Endothelial cell of umbilical vein (primary cell): Measurements from ENCODE around the gene SLC25A5. TPM values are rescaled to one million over a fixed set of nuclear protein-coding genes. Genes with fewer than 3 reads are reported as not detected.

Experiments
- BruUV-seq: library from RNA; stranded (reverse); fragments of 400-500 nt; replicated peaks from 2 replicates; lab custom pipeline; 2021; lab: Mats Ljungman, UMichigan
- CTCF ChIA-PET: fragments of 300-600, 350-600 bp; sonication (Branson Sonifier 250); formaldehyde crosslinking; loops from one replicate; lab custom pipeline; 2021; ENCODE audit warnings: antibody characterized with exemption, inconsistent platforms; lab: Charles Lee
- POLR2A ChIA-PET: fragments of 300-600, 350-600 bp; sonication (Branson Sonifier 250); formaldehyde crosslinking; loops from one replicate; lab custom pipeline; 2021; ENCODE audit warnings: antibody characterized with exemption, inconsistent platforms; lab: Charles Lee
- DNase-seq: peaks from one replicate; pipeline ENCODE4 v3.0.0-alpha.2; 2011; ENCODE audit warnings: low read depth, low spot score
- FAIRE-seq: peaks from 2 replicates; lab custom pipeline; 2011; peaks lifted over from hg19 to GRCh38; lab: Jason Lieb, UNC
- H2AFZ ChIP-seq: 2 replicates; pipeline ENCODE4 v1.6.0; 2012; ENCODE audit warnings: low read depth, low read length, control low read depth, inconsistent platforms
- H3K27ac ChIP-seq: 2 replicates; pipeline ENCODE4 v1.5.1; 2011; ENCODE audit warnings: low read depth, mild to moderate bottlenecking, control low read depth, low read length, moderate library complexity; ENCODE audit not compliant: insufficient read depth
- H3K27me3 ChIP-seq, 2 experiments: 2 replicates each; pipeline versions ENCODE4 v1.6.0 to v1.6.1; 2011; ENCODE audit warnings: low read length in 2 of 2, mixed read lengths in 1 of 2; ENCODE audit not compliant: control insufficient read depth in 2 of 2, insufficient read depth in 2 of 2
- H3K36me3 ChIP-seq, 2 experiments: 2 replicates in 1 of 2; 3 replicates in 1 of 2; pipeline ENCODE4 v1.5.1; 2011; ENCODE audit warnings: low read length in 2 of 2, mild to moderate bottlenecking in 1 of 2, moderate library complexity in 1 of 2; ENCODE audit not compliant: control insufficient read depth in 2 of 2, insufficient read depth in 2 of 2; ENCODE audit errors: extremely low read depth in 1 of 2
- H3K4me1 ChIP-seq: 3 replicates; pipeline ENCODE4 v1.5.1; 2011; ENCODE audit warnings: mild to moderate bottlenecking, low read length; ENCODE audit not compliant: control insufficient read depth, insufficient read depth; ENCODE audit errors: extremely low read depth
- H3K4me2 ChIP-seq: 2 replicates; pipeline ENCODE4 v1.6.1; 2011; ENCODE audit warnings: low read length, control low read depth, mixed read lengths; ENCODE audit not compliant: insufficient read depth
- H3K4me3 ChIP-seq, 3 experiments: fragments of 200-600 bp in 1 of 3; sonication (generic), shearing (Covaris generic) in 1 of 3; replicated peaks in 1 of 3; 2 replicates each; pipeline ENCODE4 v1.5.1; 2011 to 2016; ENCODE audit warnings: control low read depth in 3 of 3, low read length in 3 of 3, mild to moderate bottlenecking in 2 of 3, inconsistent platforms in 1 of 3, low read depth in 1 of 3, moderate library complexity in 1 of 3; ENCODE audit not compliant: insufficient read depth in 1 of 3
- H3K79me2 ChIP-seq: 2 replicates; pipeline ENCODE4 v1.6.0; 2012; ENCODE audit warnings: low read length, inconsistent platforms; ENCODE audit not compliant: control insufficient read depth, insufficient read depth
- H3K9ac ChIP-seq: replicated peaks from 2 replicates; pipeline ENCODE3; 2011; ENCODE audit warnings: low read length, control low read depth; ENCODE audit not compliant: insufficient read depth; ENCODE audit errors: extremely low read depth
- H3K9me1 ChIP-seq: replicated peaks from 3 replicates; pipeline ENCODE4 v1.6.0; 2011; ENCODE audit warnings: mild to moderate bottlenecking, low read length; ENCODE audit not compliant: control insufficient read depth, insufficient read depth; ENCODE audit errors: extremely low read depth
- H3K9me3 ChIP-seq: replicated peaks from 2 replicates; pipeline ENCODE4 v1.5.1; 2012; ENCODE audit warnings: low read length, inconsistent platforms; ENCODE audit not compliant: control insufficient read depth, insufficient read depth
- H4K20me1 ChIP-seq: replicated peaks from 2 replicates; pipeline ENCODE3; 2011; ENCODE audit warnings: mild to moderate bottlenecking, low read length; ENCODE audit not compliant: control insufficient read depth, insufficient read depth; ENCODE audit errors: extremely low read depth
- CTCF ChIP-seq, 2 donors: IDR thresholded peaks; 1 replicate in 1 of 2; 2 replicates in 1 of 2; pipeline ENCODE4 v1.5.1; 2011; ENCODE audit warnings: low read length in 2 of 2, mild to moderate bottlenecking in 2 of 2, moderate library complexity in 2 of 2, control low read depth in 1 of 2, inconsistent platforms in 1 of 2, low read depth in 1 of 2; ENCODE audit not compliant: insufficient read depth in 1 of 2; ENCODE audit errors: extremely low read depth in 1 of 2
- EZH2 ChIP-seq: IDR thresholded peaks from 2 replicates; pipeline ENCODE4 v1.6.1; 2012; ENCODE audit warnings: borderline replicate concordance, low read depth, mild to moderate bottlenecking, moderate library complexity, low read length, inconsistent platforms; ENCODE audit not compliant: severe bottlenecking
- FOS ChIP-seq: IDR thresholded peaks from 2 replicates; pipeline ENCODE4 v1.6.1; 2011; ENCODE audit warnings: mild to moderate bottlenecking, low read length, moderate library complexity, borderline replicate concordance; ENCODE audit not compliant: insufficient read depth
- GATA2 ChIP-seq: IDR thresholded peaks from 2 replicates; pipeline ENCODE4 v1.7.0; 2011; ENCODE audit warnings: low read depth, mild to moderate bottlenecking, moderate library complexity, mixed read lengths, low read length; ENCODE audit not compliant: insufficient read length, insufficient read depth
- JUN ChIP-seq: IDR thresholded peaks from 2 replicates; pipeline ENCODE4 v1.6.1; 2011; ENCODE audit warnings: borderline replicate concordance, low read depth; ENCODE audit not compliant: insufficient read length, insufficient read depth
- MAX ChIP-seq: IDR thresholded peaks from 2 replicates; pipeline ENCODE4 v1.6.1; 2011; ENCODE audit not compliant: insufficient read depth, insufficient read length
- MYC ChIP-seq: IDR thresholded peaks from one replicate; pipeline ENCODE4 v1.6.1; 2011; ENCODE audit warnings: mild to moderate bottlenecking, low read depth, low read length
- POLR2A ChIP-seq: IDR thresholded peaks from 2 replicates; pipeline ENCODE4 v1.6.1; 2012; ENCODE audit warnings: low read depth, mild to moderate bottlenecking, control low read depth, low read length
- POLR2AphosphoS5 ChIP-seq: IDR thresholded peaks from 2 replicates; pipeline ENCODE4 v1.6.1; 2012; ENCODE audit warnings: low read depth, mild to moderate bottlenecking, control low read depth, low read length, moderate library complexity; ENCODE audit not compliant: insufficient read depth
- dilution Hi-C: fragments of 300-500 bp; cut with MboI; formaldehyde crosslinking; loops from one replicate; pipeline ENCODE4 v1.15.0; 2019; ENCODE audit warnings: low sequenced_read_pairs; ENCODE audit not compliant: extremely low pct_ligation_motif_present
- intact Hi-C: fragments of 100-400 bp; cut with micrococcal nuclease; formaldehyde crosslinking; loops from one replicate; pipeline ENCODE4 v1.10.0; 2022
- polyA plus RNA-seq, 4 experiments: library from polyadenylated mRNA; depleted of rRNA in 3 of 4; stranded (reverse) in 3 of 4; unstranded in 1 of 4; fragments of >200 nt; gene quantifications; 2 replicates each; pipeline versions ENCODE4 v1.2.1 to v1.2.3, GENCODE V29; 2011 to 2012; ENCODE audit warnings: missing spikeins in 1 of 4
- total RNA-seq: library from RNA; stranded (reverse); gene quantifications from 2 replicates; pipeline ENCODE4 v1.2.3, GENCODE V29; 2021

Gene SLC25A5
- total and polyA plus RNA-seq, 2 donors (not counting 3 experiments of a cell fraction or from before 2014, with no cell fraction given) = 379 to 651 TPM

- no peaks in the 10 kb centered on the region for H3K27me3 ChIP-seq
- intact Hi-C loops = loop anchor here (5.0 kb wide), 1 partner anchor 385 kb away; the partner anchor contains the start of gene UPF3B
- H2AFZ ChIP-seq = no peak overlapping the region
- H3K4me1 ChIP-seq = peaks cover 5% of the 10 kb centered on the region
- no peak overlapping the region for H3K9ac ChIP-seq
- ChIA-PET CTCF (interaction anchor here (0.5 kb wide), 1 partner anchor 68 kb away, joined by 3 read pairs; the partner anchor contains the start of gene SLC25A43), POLR2A (no interaction called here)
- dilution Hi-C loops = no loop called here
- no peaks in the 10 kb centered on the region for H3K9me3 ChIP-seq
- peaks cover 5 to 6% of the 10 kb centered on the region in 2 experiments for H3K36me3 ChIP-seq
- TF ChIP-seq POLR2A = no peak
- TF ChIP-seq POLR2AphosphoS5 = no peak
- no peak for TF ChIP-seq MYC
- TF ChIP-seq FOS = no peak
- TF ChIP-seq EZH2 = no peak
- TF ChIP-seq MAX = no peak
- no peak for TF ChIP-seq JUN
- no peak for TF ChIP-seq GATA2
- TF ChIP-seq CTCF (IDR thresholded peaks at IDR 0.05; ENCODE audit: extremely low read depth in 1 of 2, insufficient read depth in 1 of 2, low read depth in 1 of 2, low read length in 2 of 2) = no peak
- no peak overlapping the region for H3K27ac ChIP-seq
- no peak overlapping the region for H3K4me2 ChIP-seq
- H3K9me1 ChIP-seq = no peaks in the 10 kb centered on the region
- H3K4me3 ChIP-seq = no peak overlapping the region
- BruUV-seq = no TSS peak
- H4K20me1 ChIP-seq = no peaks in the 10 kb centered on the region
- DNase-seq (no peak), FAIRE-seq (no peak)
- H3K79me2 ChIP-seq = peaks cover 9% of the 10 kb centered on the region
These were observed 1.3 kb upstream of the SLC25A5 start for GRCh38 chrX:119466970-119467369.
